Measurements from ENCODE around the gene ST7. TPM values are rescaled to one million over a fixed set of nuclear protein-coding genes. Genes with fewer than 3 reads are reported as not detected.
A peak's percentile ranks its signal among the peaks of the same experiment; 100 is the strongest.

ST7 gene
- polyA plus RNA-seq, 2 of the 4 experiments (the other 2 are of a cell fraction) = 16.2 to 26.0 TPM

GRCh38 chr7:116950889-116951351, 2.4 kb upstream of the ST7 start (continued):
- no peak for TF ChIP-seq RNF2 (IDR thresholded peaks at IDR 0.05; ENCODE audit: borderline replicate concordance, low read depth)
- TF ChIP-seq HOXA7 (CRISPR knock-in tag; IDR thresholded peaks at IDR 0.05) = no peak
- TF ChIP-seq RAD21 (conservative IDR thresholded peaks at IDR 0.05 in 1 of 2, IDR thresholded peaks at IDR 0.05 in 1 of 2) = no peak
- TF ChIP-seq CEBPB (IDR thresholded peaks at IDR 0.05) = no peak
- TF ChIP-seq FOSB (CRISPR knock-in tag; IDR thresholded peaks at IDR 0.05) = no peak
- no peak for TF ChIP-seq POLR2A (IDR thresholded peaks at IDR 0.05; ENCODE audit: low read length)
- TF ChIP-seq MAZ (IDR thresholded peaks at IDR 0.05; ENCODE audit: borderline replicate concordance, low read depth, low read length) = no peak
- TF ChIP-seq MAFK (IDR thresholded peaks at IDR 0.05; ENCODE audit: partially characterized antibody) = no peak
- no peak for TF ChIP-seq NFE2L2 (conservative IDR thresholded peaks at IDR 0.05; ENCODE audit: low read length)
- TF ChIP-seq POLR2AphosphoS2 (conservative IDR thresholded peaks at IDR 0.05; ENCODE audit: low read length) = no peak

GRCh38 chr7:116951366-116952292, 1.7 kb upstream of the ST7 start:
- no peaks in the 10 kb centered on the region for H3K9me3 ChIP-seq
- ATAC-seq (no peak), FAIRE-seq (no peak), DNase-seq (ENCODE audit: low read depth in 1 of 2, low spot score in 1 of 2) (no peak)
- H3K27ac ChIP-seq = no peak overlapping the region
- TF ChIP-seq MAX (IDR thresholded peaks at IDR 0.05) = no peak
- no peak for TF ChIP-seq HDAC2 (IDR thresholded peaks at IDR 0.05)
- no peak for TF ChIP-seq REST (IDR thresholded peaks at IDR 0.05)
- TF ChIP-seq E2F6 (IDR thresholded peaks at IDR 0.05; ENCODE audit: borderline replicate concordance, low read depth) = no peak
- no peak for TF ChIP-seq HMGXB4 (CRISPR knock-in tag; IDR thresholded peaks at IDR 0.05; ENCODE audit: borderline replicate concordance)
- TF ChIP-seq KDM5A (IDR thresholded peaks at IDR 0.05) = no peak
- no peak for TF ChIP-seq EHF (CRISPR knock-in tag; IDR thresholded peaks at IDR 0.05)
- TF ChIP-seq TP53 (CRISPR knock-in tag; IDR thresholded peaks at IDR 0.05) = no peak
- no peak for TF ChIP-seq ZC3H11A (IDR thresholded peaks at IDR 0.05)
- no peak for TF ChIP-seq BCL3 (IDR thresholded peaks at IDR 0.05)
- no peak for TF ChIP-seq BHLHE40 (IDR thresholded peaks at IDR 0.05; ENCODE audit: low read depth, low read length)
- TF ChIP-seq HES2 (IDR thresholded peaks at IDR 0.05) = no peak
- H3K4me2 ChIP-seq = peak overlapping the region; percentile 73; the same call in 2 of the 3 replicates
- 94% methylated on average over 17 of the region's 17 CpGs for WGBS (ENCODE audit: missing lambda C conversion rate)
- ChIA-PET POLR2A (no interaction called here), CTCF (interaction anchor here (0.6 to 2.4 kb wide), 2 partner anchors 21 to 176 kb away, joined by 3 to 9 read pairs; no protein-coding TSS in a partner anchor)
- H3K4me3 ChIP-seq = no peak overlapping the region
- H3K4me1 ChIP-seq = peaks cover 21% of the 10 kb centered on the region
